D341Med (cell line): ENCODE data around the gene LHX6.

Experiments used
- DNase-seq: peaks from one replicate; pipeline ENCODE4 v3.0.0; 2012; ENCODE audit warnings: low spot score

LHX6 gene

GRCh38 chr9:122234022-122234748, 5.4 kb upstream of the LHX6 start:
- no peak for DNase-seq

GRCh38 chr9:122232796-122233306, 4.1 kb upstream of the LHX6 start:
- no peak for DNase-seq

- DNase-seq: no peak
These were observed 704 bp upstream of the LHX6 start for GRCh38 chr9:122229485-122229837.

- peak; percentile 73 for DNase-seq
These were observed 578 bp downstream of the LHX6 start for GRCh38 chr9:122228191-122228567.

DNA sequence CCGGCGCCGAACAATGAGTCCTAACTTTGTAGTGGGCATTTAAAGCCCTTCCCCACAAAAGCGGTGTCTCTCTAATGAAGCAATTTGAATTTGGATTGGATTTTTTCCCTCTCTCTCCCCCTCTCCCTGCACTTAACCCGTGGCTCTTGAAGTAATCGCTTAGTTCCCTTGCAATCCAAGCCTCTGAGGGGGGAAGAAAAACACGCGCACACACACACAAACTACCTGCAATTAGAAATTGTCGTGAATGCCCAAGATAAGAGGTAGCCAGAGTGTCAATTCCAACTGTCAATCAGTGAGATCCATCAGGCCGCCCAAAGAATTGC, 1.2 kb downstream of the LHX6 start:
- DNase-seq: no peak

DNA sequence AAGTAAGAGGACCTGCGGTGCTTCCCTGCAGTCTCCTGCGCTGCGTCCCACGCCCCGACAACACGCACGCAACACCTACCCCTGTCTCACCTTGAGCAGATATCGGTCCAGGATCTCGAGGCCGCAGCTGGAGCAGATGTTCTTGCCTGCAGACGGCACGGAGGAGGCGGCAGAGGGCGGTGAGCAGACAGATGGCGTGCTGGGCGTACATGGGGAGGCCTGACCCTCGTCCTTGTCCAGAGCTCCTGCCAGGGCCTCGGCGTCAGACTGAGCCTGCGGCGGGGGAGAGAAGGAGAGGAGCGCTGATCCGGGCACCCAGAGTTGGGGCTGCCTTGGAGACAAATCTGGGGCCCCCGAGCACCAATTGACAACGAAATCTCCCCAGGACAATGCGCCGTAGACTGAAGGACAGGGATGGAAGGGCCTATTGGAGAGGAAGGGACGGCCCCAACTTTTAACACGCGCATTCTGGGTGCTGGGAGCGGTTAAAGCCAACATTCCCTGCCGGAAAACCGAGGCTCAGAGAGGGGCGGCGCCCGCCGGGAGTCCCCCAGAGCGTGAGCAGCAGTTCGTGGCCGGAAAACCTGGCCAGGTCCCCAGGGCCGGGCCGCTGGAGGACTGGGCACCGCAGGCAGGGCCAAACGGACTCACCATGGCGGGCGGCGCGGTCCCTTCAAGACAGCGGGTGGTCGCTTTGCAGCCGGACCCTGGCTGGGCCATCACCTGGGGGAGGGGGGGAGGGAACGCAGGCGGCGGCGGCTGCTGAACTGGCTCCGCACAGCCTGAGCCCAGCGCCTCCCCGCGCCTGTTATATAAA, 1.8 kb downstream of the LHX6 start:
- DNase-seq: no peak

- DNase-seq: peak; percentile 42
These were observed 2.5 kb downstream of the LHX6 start for GRCh38 chr9:122226142-122226757.

DNA sequence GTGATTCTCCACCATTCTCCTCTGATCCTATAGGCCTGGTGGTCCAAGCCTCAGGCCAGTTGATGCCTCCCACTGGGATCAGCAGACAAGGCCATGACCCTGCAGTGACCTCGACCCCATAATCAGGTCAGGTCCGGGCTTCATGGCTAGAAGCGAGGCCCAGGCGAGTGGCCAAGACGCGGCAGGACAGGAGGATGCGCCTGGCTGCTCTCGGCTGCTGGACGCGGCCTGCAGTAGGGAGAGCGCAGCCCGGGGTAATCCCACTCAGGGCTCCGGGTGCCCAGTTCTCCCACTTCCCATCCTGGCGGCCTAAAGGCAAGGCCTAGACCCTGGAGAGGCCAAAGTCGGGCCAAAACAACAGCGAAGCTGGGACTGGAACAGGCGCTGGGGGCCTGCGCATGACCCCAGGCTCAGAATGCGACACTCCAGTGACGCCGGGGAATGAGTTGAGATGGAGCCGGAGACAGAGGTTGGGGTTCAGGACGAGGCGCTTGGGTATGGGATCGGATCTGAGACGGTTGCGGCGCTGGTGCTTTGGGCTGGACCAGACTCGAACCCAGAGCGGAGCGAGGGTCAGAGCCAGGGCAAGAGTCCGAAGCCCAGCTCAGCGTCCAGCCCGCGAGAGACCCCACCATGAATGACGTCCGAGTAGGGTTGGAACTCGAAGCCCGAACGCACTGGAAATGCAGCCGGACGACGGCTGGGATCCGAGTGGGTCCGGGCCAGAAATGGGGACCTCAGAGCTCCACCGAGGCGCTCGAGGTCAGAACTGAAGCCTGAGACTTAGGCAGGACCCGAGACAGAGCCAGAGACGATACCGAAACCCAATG, 3.2 kb downstream of the LHX6 start:
- DNase-seq: no peak

DNA sequence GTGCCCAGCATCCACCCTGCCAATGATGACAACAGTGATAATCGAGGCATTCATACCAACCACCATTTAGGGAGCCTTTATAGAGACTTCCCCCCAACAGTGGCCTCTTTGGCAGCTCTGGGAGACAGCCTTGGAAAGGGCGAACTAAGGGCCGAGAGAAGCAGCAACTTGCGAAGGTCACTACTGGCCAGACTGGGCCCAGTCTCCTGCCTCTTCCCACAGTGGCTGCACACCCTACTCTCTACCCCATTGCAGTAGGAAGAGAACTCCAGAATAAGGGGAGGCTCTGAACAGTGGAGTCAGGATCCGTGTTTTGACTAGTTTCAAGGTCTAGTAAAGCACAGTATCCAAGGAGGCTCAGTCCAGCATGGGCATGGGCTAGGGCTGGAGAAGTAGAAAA, 5.3 kb downstream of the LHX6 start:
- DNase-seq: peak; percentile 8

DNA sequence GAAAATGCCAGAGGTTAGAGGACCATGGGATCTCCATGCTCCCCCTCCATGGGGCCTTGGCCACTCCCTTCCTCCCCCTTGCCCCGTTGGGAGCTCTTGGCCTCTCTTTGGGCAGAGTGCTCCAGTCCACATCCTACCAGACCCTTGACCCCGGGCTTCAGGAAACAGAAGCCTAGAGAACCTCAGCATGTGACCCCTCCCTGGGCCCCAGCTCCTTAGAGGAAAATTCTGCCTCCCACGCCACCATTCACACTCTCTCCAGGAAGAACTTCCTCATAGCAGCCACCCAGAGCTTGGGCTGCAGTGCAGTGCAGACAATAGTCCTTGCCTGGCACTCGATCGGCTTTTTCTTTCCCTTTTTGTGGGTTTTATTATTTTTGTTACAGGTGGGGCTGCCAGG, 6.0 kb downstream of the LHX6 start:
- DNase-seq: peak; percentile 18

DNA sequence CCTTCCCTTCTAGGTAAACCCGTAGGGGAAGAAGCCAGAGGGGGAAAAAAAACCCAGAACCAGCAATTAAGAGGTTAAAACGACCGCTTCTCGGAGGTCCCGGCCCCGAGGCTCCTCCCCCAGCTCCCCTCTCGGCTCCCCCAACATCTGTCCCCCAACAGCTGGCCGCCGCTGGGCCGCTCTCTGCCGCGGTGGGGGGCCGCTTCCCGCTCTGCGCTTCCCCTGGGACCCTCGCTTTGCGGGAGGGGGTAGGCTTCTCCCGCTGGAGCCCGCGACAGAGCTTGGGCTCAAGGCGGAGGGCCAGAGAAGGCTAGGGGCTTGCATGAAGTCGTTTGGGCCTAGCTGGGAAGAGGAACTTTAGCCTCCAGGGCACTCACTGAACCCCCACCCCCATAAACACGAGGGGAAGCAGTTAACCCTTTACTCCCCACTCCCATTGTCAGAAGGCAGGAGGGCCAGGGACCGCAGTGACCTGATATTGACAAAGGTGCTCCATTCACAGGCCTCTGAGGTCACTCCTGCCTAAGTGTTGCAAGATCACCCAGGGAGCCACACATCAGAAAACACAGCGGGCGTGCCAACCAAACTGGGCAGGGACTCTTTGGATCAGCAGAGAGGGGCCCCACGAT, 7.5 kb downstream of the LHX6 start:
- peak; percentile 66 for DNase-seq

DNA sequence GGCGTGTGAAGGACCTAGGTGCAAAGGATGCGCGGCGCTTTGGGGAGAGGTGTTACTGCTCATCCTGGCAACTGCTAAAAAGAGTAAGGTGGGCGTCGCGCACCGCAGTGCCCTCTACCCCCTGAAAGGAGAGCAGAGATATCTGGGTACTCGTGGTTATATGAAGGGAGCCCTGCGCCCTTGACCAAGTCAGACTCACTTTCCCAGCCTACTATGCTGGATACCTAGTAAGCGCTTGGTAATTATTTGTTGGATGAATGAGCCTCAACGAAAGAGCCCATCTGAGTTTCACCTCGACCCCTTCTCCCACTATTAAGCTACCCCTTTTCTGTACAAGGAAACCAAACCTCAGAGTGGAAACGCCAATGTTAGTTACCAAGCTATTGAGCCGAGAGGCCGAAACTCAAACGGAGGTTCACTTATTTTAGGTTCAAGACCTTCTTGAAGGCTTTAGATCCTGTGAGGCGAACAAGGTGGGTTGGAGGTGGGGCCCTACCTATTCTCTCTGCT, 8.0 kb downstream of the LHX6 start:
- DNase-seq: peak; percentile 12

- DNase-seq: peak; percentile 60
These were observed 8.7 kb downstream of the LHX6 start for GRCh38 chr9:122219856-122220672.

DNA sequence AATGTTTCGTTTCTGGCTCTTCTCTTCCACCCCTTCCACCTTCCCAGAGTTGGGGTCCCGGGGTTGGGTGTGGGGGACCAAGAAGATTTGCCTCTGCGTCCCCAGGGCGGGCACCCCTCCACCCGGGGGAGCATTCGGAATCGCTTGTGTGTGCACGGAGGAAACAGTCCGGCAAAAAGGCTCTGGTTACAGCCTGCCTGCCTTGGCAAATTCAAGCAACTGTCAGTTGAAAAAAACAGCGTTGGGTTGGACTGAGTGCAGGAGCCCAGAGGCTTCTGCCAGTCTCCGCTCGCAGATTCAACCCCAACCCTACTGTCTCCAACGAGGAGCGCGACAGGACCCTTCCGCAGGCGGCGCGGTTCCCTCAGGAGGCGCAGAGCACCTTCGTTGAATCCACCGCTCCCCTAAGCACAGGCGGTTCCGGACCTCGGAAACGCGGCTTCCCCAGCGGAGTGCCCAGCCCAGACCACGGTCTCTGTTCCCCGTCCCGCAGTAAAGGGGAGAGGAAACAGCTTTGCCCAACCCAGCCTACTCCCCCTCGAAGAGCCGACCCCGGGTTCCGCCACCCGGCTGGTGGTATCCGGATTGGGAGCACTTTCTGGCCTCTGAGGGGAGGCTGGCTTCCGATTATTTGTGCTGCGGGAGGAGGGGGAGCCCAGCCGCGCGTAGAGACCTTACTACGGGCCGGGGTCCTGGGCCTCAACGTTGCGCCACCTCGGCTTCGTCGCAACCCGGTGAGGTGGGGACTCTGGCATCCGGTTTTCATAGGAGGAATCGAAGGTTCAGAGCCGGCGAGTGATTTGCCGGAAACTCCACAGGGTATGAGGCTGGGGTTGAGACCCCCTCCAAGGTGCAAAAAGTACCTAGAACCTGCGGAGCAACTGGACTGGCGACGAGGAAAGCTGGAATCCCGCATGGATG, 9.6 kb downstream of the LHX6 start:
- DNase-seq: peak; percentile 42

- DNase-seq: peak; percentile 17
These were observed 10.5 kb downstream of the LHX6 start for GRCh38 chr9:122218071-122218934.

DNA sequence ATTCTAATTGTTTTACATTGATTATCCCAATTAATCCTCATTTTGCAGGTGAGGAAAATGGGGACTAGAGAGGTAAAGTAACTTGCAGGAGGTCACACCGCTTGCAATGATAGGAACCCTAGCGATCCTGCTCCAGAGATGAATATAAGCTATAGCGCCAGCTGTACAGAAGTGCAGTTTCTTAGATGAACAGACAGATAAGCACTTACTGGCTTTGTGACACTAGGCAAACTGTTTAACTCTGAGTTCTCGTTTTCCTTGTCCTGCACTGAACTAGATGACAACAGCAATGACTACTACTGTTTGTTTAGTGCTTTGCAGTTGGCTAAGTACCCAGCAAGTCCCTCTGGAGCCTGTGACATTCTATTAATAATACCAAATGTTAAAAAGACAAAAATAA, 11.1 kb downstream of the LHX6 start:
- DNase-seq: peak; percentile 3

GRCh38 chr9:122216798-122217418, 11.8 kb downstream of the LHX6 start:
- no peak for DNase-seq
